HepG2 (cell line): Measurements from ENCODE around the gene MAP3K3. TPM values are rescaled to one million over a fixed set of nuclear protein-coding genes. Genes with fewer than 3 reads are reported as not detected.

ENCODE experiments used
- ATAC-seq: fragments of 200-7000 bp; cut with Tn5 transposase; 3 replicates; pipeline ENCODE4 v1.9.1; 2020; ENCODE audit warnings: mild to moderate bottlenecking, moderate library complexity
- BruUV-seq: library from RNA; stranded (reverse); fragments of 400-500 nt; replicated peaks from 2 replicates; lab custom pipeline; 2021; lab: Mats Ljungman, UMichigan
- CTCF ChIA-PET: fragments of 300-600 bp; formaldehyde crosslinking; extraction: SDS; loops from one replicate; lab custom pipeline; 2021; ENCODE audit warnings: low total read pairs, inconsistent platforms, low intra/inter-chr PET ratio; lab: Yijun Ruan, JAX
- POLR2A ChIA-PET: fragments of 350-600 bp; sonication (Branson Sonifier 250); formaldehyde crosslinking; loops from one replicate; lab custom pipeline; 2020; ENCODE audit warnings: antibody characterized with exemption, inconsistent platforms; lab: Yijun Ruan, JAX
- DNase-seq: peaks from one replicate; pipeline ENCODE4 v3.0.0-alpha.2; 2015; ENCODE audit warnings: low spot score
- FAIRE-seq: peaks from 3 replicates; lab custom pipeline; 2011; peaks lifted over from hg19 to GRCh38; lab: Jason Lieb, UNC
- H2AFZ ChIP-seq: one replicate; pipeline ENCODE4 v1.6.1; 2011; ENCODE audit warnings: low read length, inconsistent platforms
- H3K27ac ChIP-seq: fragments of 300-600 bp; 3 replicates; pipeline ENCODE4 v1.8.0; 2011; ENCODE audit warnings: mixed run types, mild to moderate bottlenecking, mixed read lengths, low read length, inconsistent platforms; ENCODE audit not compliant: insufficient read depth; ENCODE audit errors: extremely low read length
- H3K27me3 ChIP-seq, 2 experiments: fragments of 200-600 bp in 1 of 2; 2 replicates in 1 of 2; 3 replicates in 1 of 2; pipeline versions ENCODE4 v1.6.0 to v1.8.0; 2011; ENCODE audit warnings: low read length in 2 of 2, mild to moderate bottlenecking in 2 of 2, moderate library complexity in 2 of 2, inconsistent platforms in 1 of 2; ENCODE audit not compliant: insufficient read depth in 2 of 2, control insufficient read depth in 1 of 2
- H3K36me3 ChIP-seq, 2 experiments: fragments of 200-600 bp in 1 of 2; replicated peaks in 1 of 2; 2 replicates in 1 of 2; 3 replicates in 1 of 2; pipeline versions ENCODE4 v1.5.1 to v1.8.0; 2011; ENCODE audit warnings: low read length in 2 of 2, inconsistent platforms in 1 of 2; ENCODE audit not compliant: insufficient read depth in 2 of 2, control insufficient read depth in 1 of 2
- H3K4me1 ChIP-seq: 2 replicates; pipeline ENCODE4 v1.5.1; 2012; ENCODE audit warnings: low read length, inconsistent platforms; ENCODE audit not compliant: insufficient read depth
- H3K4me2 ChIP-seq: 2 replicates; pipeline ENCODE4 v1.6.0; 2011; ENCODE audit warnings: low read depth, low read length, inconsistent platforms
- H3K4me3 ChIP-seq, 3 experiments: fragments of 200-600 bp in 1 of 3; sonication (generic), shearing (Covaris generic) in 1 of 3; replicated peaks in 1 of 3; 2 replicates each; pipeline ENCODE4 v1.5.1; 2011 to 2016; ENCODE audit warnings: low read length in 3 of 3, inconsistent platforms in 2 of 3, low read depth in 2 of 3, mild to moderate bottlenecking in 2 of 3, control low read depth in 1 of 3, mixed read lengths in 1 of 3; ENCODE audit not compliant: insufficient read depth in 1 of 3
- H3K79me2 ChIP-seq: one replicate; pipeline ENCODE4 v1.6.1; 2011; ENCODE audit warnings: low read length, inconsistent platforms; ENCODE audit not compliant: insufficient read depth
- H3K9ac ChIP-seq: 2 replicates; pipeline ENCODE4 v1.6.0; 2011; ENCODE audit warnings: mild to moderate bottlenecking, low read depth, low read length, inconsistent platforms; ENCODE audit not compliant: insufficient read depth
- H3K9me3 ChIP-seq: 2 replicates; pipeline ENCODE4 v1.5.1; 2012; ENCODE audit warnings: mild to moderate bottlenecking, low read length
- H4K20me1 ChIP-seq: 2 replicates; pipeline ENCODE4 v1.6.0; 2011; ENCODE audit warnings: inconsistent platforms, mild to moderate bottlenecking, low read length, moderate library complexity; ENCODE audit not compliant: insufficient read depth
- FOSL2 ChIP-seq: sonication (generic); formaldehyde crosslinking; IDR thresholded peaks from 2 replicates; pipeline ENCODE4 v1.4.0; 2020; ENCODE audit warnings: missing genetic modification reagents
- POGZ ChIP-seq: sonication (generic); formaldehyde crosslinking; IDR thresholded peaks from 2 replicates; pipeline ENCODE4 v1.4.0; 2020; ENCODE audit warnings: mild to moderate bottlenecking, missing genetic modification reagents
- RBM22 ChIP-seq: fragments of 200-400 bp; formaldehyde crosslinking; optimal IDR thresholded peaks from 2 replicates; pipeline ENCODE3; 2017; ENCODE audit warnings: mild to moderate bottlenecking, low read length, moderate library complexity
- RFX5 ChIP-seq: IDR thresholded peaks from 2 replicates; pipeline ENCODE4 v1.6.1; 2011; ENCODE audit warnings: low read depth, low read length, improper control_type of control experiment
- SATB2 ChIP-seq: sonication (generic); formaldehyde crosslinking; IDR thresholded peaks from 2 replicates; pipeline ENCODE4 v1.5.0; 2020; ENCODE audit warnings: missing genetic modification reagents
- TRIM24 ChIP-seq: sonication (generic); formaldehyde crosslinking; IDR thresholded peaks from 2 replicates; pipeline ENCODE4 v1.8.0; 2022; ENCODE audit warnings: mild to moderate bottlenecking, missing genetic modification reagents
- ZFX ChIP-seq: sonication (generic); formaldehyde crosslinking; IDR thresholded peaks from 2 replicates; pipeline ENCODE4 v1.4.0; 2020; ENCODE audit warnings: mild to moderate bottlenecking, low read depth, missing genetic modification reagents, moderate library complexity
- ZNF333 ChIP-seq: sonication (generic); formaldehyde crosslinking; IDR thresholded peaks from 2 replicates; pipeline ENCODE4 v1.4.0; 2020; ENCODE audit warnings: mild to moderate bottlenecking, missing genetic modification reagents, borderline replicate concordance
- WGBS: methylation state at CpG from one replicate; pipeline ENCODE4 v1.1.6; 2017; ENCODE audit warnings: low lambda C conversion rate; 5-methylcytosine and 5-hydroxymethylcytosine counted together
- in situ Hi-C: cut with HindIII; loops from 2 replicates; pipeline ENCODE4 v1.10.0; 2017; ENCODE audit warnings: low pct_unique_long_range_greater_than_20kb; ENCODE audit not compliant: extremely low pct_ligation_motif_present
- intact Hi-C: fragments of 100-400 bp; cut with micrococcal nuclease; formaldehyde crosslinking; loops from one replicate; pipeline ENCODE4 v1.10.0; 2022; ENCODE audit not compliant: unreplicated experiment
- polyA plus RNA-seq, 8 experiments: library from polyadenylated mRNA; depleted of rRNA in 3 of 8; stranded (reverse) in 7 of 8; unstranded in 1 of 8; fragments of >200 nt; fragmentation: Illumina TruSeq in 4 of 8; extraction: Trizol in 4 of 8; gene quantifications; 2 replicates each; pipeline versions ENCODE4 v1.2.1 to v1.2.3, GENCODE V29; 2011 to 2016; ENCODE audit warnings: low read depth in 4 of 8, missing spikeins in 1 of 8, mixed read lengths in 1 of 8; ENCODE audit not compliant: insufficient read depth in 1 of 8
- total RNA-seq, 5 experiments: library from RNA; depleted of rRNA; stranded (reverse); fragments of >200 nt; fragmentation: Illumina TruSeq; extraction: Trizol; gene quantifications; 2 replicates each; pipeline ENCODE4 v1.2.3, GENCODE V29; 2016; ENCODE audit warnings: low read depth in 1 of 5
- TF ChIP-seq, protein P1 (sequence below): IDR thresholded peaks from 2 replicates; pipeline ENCODE4 v1.6.1; 2018; ENCODE audit warnings: missing genetic modification reagents
- TF ChIP-seq, protein P2 (sequence below): IDR thresholded peaks from 2 replicates; pipeline ENCODE4 v1.6.1; 2012; ENCODE audit warnings: inconsistent platforms

The MAP3K3 gene
- total and polyA plus RNA-seq, 2 of the 13 experiments (the other 11 are each of a cell fraction or from before 2014, with no cell fraction given) = 17.7 to 21.8 TPM

DNA sequence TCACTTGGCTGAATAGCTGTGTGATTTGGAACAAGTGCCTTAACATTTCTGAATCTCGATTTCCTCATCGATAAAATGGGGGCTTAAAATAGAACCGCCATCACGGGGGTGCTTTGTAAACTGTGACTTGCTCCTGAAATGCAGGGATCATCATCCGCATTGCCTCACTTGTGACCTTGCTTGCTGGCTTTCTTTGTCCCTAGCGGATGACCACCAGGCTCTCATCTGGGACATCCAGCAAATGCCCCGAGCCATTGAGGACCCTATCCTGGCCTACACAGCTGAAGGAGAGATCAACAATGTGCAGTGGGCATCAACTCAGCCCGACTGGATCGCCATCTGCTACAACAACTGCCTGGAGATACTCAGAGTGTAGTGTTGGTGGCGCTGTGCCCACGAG lies 33.4 kb upstream of the MAP3K3 start (continued):
- TF ChIP-seq, protein P1, sequence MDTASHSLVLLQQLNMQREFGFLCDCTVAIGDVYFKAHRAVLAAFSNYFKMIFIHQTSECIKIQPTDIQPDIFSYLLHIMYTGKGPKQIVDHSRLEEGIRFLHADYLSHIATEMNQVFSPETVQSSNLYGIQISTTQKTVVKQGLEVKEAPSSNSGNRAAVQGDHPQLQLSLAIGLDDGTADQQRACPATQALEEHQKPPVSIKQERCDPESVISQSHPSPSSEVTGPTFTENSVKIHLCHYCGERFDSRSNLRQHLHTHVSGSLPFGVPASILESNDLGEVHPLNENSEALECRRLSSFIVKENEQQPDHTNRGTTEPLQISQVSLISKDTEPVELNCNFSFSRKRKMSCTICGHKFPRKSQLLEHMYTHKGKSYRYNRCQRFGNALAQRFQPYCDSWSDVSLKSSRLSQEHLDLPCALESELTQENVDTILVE = no peak
- TF ChIP-seq, all 625 proteins: peak for 4

- Histone ChIP-seq H3K27me3 (no peaks in the 10 kb centered on the region), H3K27ac (no peak overlapping the region), H3K4me3 (no peak overlapping the region), H3K9ac (no peak overlapping the region), H3K4me1 (no peaks in the 10 kb centered on the region), H4K20me1 (no peaks in the 10 kb centered on the region; the same call in 1 of the 2 replicates), H3K9me3 (no peaks in the 10 kb centered on the region), H2AFZ (no peak overlapping the region), H3K4me2 (no peak overlapping the region), H3K79me2 (no peaks in the 10 kb centered on the region), H3K36me3 (peaks cover 42 to 59% of the 10 kb centered on the region in 2 experiments)
- WGBS = 76% methylated on average over 1 of the region's 1 CpG
- DNase-seq (no peak), FAIRE-seq (no peak), ATAC-seq (no peak)
- ChIA-PET POLR2A (no interaction called here), CTCF (no interaction called here)
- intact Hi-C loops (no loop called here), in situ Hi-C loops (no loop called here)
- BruUV-seq = no TSS peak
- TF ChIP-seq FOSL2 (peak; percentile 39; the same call in 1 of the 2 replicates), SATB2 (no peak)
These were observed 32.6 kb upstream of the MAP3K3 start for GRCh38 chr17:63589646-63590045.

- Histone ChIP-seq H3K9ac (no peak overlapping the region), H3K79me2 (no peaks in the 10 kb centered on the region), H3K4me3 (no peak overlapping the region), H3K36me3 (peaks cover 28 to 35% of the 10 kb centered on the region in 2 experiments), H2AFZ (no peak overlapping the region), H3K27me3 (no peaks in the 10 kb centered on the region), H3K9me3 (no peaks in the 10 kb centered on the region), H3K27ac (no peak overlapping the region), H3K4me1 (no peaks in the 10 kb centered on the region), H4K20me1 (no peaks in the 10 kb centered on the region; the same call in 1 of the 2 replicates), H3K4me2 (no peak overlapping the region)
- no peak for DNase-seq
- intact Hi-C loops = no loop called here
- TF ChIP-seq ZNF333 (no peak), POGZ (CRISPR knock-in tag) (no peak), RFX5 (no peak), TRIM24 (CRISPR knock-in tag) (no peak), RBM22 (peak; percentile 53), ZFX (no peak)
- TF ChIP-seq, protein P2, sequence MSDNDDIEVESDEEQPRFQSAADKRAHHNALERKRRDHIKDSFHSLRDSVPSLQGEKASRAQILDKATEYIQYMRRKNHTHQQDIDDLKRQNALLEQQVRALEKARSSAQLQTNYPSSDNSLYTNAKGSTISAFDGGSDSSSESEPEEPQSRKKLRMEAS = no peak
- in situ Hi-C loops = no loop called here
- ChIA-PET CTCF (no interaction called here), POLR2A (no interaction called here)
- BruUV-seq = no TSS peak
- ATAC-seq = no peak; the same call in 2 of the 3 replicates
- FAIRE-seq = no peak
- WGBS = 90% methylated on average over 3 of the region's 3 CpGs
These were observed 29.4 kb upstream of the MAP3K3 start for GRCh38 chr17:63592797-63593196.
